HG02938 (cell line): Measurements from ENCODE around the gene ATP11A.

Experiments
- ATAC-seq: cut with Tn5 transposase; IDR thresholded peaks from one replicate; pipeline ENCODE4 v1.9.1; 2021; ENCODE audit warnings: mild to moderate bottlenecking, moderate library complexity; ENCODE audit not compliant: unreplicated experiment

The ATP11A gene

DNA sequence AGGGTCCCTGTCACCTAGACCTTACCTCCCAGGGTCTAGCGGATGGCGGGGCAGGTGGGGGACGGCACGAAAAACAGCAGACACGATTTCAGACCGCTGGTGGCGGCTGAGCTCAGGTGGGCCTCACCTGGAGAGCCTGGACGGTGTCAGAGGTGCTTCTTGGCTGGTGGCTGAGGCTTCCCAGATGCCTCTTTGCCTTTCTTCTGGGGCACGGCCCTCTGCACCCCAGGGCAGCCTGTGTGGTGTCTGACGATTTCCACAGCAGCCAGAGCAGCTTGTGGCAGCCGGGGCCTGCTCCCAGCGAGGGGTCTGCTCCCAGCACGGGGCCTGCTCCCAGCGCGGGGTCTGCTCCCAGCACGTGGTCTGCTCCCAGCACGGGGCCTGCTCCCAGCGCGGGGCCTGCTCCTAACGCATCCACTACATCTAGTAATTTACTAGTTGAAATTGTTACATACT is 66.7 kb downstream of the ATP11A start:
- no peak for ATAC-seq

DNA sequence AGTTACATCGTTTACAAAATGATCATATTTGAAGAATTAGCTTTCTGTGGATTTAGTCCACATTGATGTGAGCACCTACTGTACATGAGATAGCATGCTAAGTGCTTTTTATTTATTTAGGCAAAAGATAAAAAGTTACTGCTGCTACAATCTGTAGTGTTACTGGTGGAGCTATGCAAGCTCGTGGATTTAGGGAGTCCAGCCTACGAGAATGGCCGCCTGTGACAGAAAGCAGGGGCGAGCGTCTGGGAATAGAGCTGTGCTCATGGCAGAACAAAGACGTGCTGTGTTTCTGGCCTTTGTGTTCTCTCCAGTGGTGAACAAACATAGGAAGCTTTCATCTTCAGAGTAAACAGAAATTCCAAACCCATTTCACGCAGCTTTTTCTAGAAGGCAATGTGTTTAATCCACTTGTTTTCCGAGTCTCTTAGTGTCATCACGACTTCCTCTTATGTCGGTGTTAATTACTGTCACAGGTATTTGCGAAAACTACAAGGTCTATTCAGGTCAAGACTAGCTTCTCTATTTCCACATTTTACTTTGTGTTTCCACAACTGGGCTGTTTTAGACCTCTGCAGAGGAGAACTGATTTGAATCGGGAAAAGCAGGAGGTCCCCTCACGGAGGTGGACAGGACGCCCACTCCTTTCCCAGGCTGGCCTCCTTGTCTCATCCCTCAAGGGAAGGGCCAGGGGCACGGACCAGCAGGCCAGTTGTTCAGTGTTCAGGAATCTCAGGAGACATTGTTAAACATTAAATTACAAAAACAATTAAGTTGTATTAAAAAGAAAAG is 67.3 kb downstream of the ATP11A start:
- ATAC-seq: no peak

DNA sequence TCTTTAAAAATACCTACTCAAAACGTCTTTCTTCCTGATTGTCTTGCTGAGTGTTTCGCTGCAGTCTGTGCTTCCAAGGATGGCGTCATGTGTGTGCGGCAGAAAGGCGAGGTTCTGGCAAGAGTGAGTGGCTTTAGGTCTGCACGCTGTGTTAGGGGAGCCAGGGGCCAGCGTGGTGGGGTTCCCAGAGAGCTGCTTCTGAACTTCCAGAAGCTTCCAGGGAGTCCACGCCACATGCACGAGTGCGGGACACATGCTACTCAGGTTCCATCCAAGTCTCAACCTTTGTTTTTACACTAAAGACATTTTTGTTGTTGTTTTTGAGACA is 67.9 kb downstream of the ATP11A start:
- ATAC-seq: no peak

DNA sequence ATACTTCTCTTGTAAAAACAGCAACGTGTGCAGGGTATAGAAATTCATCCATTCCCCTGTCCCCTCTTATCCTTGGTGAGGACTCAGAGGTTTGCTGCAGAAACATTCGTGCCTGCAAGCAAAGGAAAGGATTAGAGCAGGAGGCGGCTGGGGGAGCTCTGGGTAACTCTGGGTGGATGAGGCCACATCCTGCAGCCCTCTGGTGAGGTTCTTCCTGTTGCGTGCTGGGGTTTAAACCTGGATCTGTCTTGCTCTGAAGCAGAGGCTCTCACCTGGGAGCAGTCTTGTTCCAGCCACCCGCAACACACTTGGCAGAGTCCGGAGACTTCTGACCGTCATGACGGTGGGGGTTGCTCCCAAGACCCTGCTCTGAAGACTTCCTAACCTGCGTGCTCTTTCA is 69.2 kb downstream of the ATP11A start:
- ATAC-seq: no peak

DNA sequence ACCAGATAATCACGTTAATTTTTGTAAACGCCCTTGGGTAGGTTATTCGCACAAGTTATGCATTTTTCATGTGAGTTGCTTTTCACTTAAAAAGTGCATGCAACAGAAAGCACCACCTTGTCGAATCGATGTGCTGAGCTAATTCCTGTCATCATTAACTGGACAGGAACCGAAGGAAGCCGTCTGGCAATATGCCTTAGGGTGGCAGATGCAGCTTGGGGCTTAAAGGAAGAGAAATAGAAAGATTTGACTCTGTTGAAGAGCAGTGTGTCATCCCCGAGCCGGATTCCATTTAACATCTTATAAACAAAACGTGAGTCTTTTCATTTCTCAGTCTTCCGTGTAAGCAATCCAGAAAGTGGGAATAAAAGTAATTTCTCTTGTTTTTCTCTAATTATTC is 70.0 kb downstream of the ATP11A start:
- ATAC-seq: no peak

DNA sequence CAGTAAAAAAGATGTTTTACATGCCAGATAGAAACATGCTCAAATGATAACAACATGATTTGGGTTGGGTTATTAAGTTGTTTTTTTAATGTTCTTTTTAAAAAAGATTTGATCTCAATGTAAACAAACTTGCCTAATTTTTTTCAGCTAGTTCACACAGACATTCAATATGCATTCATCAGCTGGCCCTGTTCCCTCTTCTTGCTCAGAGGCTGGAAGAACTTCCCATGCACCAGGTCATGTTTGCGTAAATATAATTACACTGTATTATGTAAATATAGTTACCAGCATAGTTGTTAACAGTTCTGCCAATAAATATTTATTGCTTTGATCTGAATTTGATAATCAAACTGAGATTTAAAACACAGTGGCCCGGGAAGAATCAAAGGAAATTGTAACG is 70.6 kb downstream of the ATP11A start:
- ATAC-seq: no peak

DNA sequence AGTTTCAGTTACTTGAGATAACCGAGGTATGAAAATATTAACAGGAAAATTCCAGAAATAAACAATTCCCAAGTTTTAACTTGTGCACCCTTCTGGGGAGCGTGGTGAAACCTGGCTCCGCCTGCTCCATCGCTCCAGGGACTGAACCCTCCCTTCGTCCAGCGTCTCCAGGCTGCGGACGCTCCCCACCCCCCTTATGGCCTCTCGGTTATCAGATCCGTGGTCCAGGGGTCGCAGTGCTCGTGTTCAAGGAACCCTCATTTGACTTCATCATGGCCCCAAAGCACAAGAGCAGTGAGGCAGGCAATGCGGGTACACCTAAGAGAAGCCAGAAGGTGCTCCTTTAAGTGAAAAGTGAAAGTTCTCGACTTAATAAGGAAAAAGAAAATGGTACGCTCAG is 71.1 kb downstream of the ATP11A start:
- no peak for ATAC-seq

DNA sequence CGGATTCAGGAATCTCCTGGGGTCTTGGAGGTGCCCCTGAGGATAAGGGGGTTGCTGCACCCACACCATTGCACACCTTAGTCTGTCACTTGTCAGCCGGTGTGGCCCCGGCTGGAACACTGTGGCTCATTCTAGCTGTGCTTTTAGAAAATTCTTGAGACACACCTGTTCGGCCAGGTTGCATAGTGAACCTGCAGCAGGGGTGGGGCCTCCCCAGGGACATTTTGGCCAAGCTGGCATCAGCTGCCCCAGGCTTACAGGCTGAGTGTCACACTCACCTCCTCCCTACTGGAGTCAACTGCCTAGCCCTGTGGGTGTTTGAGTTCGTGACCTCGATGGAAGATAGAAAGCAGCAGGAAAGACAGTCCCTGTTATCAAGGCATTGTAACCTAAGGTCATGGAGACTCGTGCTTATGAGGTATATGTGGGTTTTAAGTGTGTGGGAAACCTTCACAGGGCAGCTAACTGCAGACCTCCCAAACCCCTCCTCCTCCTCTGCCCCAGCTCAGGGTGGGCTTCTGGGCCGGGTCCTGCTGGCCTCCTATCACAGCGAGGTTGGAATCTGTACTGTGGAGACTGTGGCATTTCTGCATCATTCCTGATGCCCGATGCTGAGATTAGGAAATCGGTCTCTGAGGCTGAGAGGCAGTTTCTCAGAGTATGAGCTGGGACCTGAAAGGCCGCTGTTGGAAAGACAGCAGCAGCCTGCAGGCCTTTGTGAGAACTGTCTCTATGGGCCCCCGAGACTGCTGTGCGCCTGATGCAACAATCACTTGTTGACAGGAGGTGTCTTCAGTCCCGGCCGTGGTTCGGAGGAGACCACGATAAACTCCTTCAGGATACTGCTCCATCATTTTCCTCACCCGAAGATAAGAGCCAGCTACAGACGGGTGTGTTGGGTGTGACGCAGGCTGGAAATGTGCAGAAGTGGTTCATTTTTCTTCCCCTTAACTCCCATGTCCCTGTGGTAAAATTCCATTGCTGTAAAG is 72.2 kb downstream of the ATP11A start:
- ATAC-seq: no peak

DNA sequence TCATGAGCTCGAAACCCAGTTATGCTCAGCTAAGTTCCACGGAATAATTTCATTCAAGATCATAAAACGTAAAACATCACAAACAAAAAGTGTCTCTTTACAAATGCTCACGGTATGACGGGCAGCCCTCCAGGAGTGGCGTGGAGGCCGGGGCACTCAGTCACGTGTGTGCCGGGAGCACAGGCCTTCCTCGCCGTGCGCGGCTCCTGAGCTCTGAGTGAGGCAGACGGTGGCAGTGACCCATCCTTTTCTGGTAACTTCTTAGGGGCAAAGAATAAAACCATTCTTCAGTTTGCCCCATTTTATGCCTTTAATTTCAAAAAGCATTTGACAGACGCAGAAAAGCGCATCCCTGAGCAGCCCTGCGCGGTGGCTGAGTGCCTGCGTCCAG is 72.8 kb downstream of the ATP11A start:
- ATAC-seq: no peak

DNA sequence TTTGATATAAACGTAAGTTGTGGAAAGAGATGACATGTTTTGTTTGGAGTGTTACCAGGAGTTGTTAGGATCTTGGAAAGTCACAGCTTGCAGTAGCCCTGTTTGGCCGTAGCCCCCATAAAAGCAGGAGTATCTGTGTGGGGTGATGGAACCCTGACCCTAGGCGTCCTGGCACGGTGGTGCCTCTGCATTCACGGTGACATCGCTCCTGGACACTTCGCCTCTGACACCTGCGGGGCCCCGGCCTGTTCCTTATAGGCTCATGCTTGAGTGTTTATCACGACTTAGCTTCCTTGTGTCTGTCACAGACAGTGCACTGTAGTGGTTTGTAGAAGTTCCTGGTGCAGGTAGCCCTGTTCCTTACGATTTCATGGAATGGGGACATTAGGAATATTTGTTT is 74.2 kb downstream of the ATP11A start:
- no peak for ATAC-seq

DNA sequence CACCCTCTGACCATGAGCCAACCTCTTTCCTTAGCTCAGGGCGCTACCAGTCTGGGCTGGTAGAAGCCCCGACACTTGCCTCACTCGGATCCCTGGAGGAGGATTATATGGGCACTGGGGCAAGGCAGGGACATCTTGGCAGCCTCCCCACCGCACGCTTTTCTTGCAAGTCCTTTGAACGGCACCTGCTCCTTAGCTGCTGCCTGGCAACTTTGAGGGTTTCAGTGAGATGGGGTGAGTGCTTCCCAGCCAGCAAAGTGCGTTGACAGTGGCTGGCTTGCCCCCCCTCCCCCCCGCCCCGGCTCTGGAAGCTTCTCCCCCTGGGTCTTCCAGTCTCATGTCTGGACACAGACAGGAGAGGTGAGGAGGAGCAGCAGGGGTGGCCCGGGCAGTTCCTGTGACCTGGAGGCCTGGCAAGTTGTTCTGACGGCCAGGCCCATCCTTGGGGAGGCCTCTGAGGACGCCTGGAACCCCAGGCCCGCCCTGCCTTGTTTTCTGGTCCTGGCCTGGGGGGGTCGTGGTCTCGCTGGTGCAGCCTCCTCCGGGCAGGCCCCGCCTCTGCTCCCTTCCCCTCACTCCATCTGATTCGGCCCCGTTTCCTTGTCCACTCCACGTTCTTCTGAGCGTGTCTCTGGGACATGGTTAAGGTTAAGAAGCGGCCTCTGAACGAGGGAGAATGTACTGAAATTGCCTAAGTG is 75.2 kb downstream of the ATP11A start:
- ATAC-seq: no peak

DNA sequence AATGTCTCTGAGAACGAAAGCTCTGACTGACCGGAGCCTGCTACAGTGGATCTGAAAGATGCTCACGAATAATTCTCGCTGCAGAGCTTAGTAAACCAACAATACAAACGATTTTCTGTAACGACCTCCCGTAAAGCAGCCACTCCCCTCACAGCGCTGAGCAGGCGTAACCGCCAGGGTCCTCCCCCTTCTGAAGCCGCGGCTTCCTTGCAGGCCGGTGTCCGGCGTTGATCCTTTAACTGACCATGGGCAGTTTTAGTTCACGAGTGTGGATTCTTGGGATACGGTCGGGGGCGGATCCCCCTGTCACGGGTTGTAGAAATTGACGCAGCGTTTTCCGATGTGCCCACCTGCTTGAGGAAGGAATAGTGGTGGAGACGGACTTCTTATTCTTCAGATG is 75.9 kb downstream of the ATP11A start:
- no peak for ATAC-seq

DNA sequence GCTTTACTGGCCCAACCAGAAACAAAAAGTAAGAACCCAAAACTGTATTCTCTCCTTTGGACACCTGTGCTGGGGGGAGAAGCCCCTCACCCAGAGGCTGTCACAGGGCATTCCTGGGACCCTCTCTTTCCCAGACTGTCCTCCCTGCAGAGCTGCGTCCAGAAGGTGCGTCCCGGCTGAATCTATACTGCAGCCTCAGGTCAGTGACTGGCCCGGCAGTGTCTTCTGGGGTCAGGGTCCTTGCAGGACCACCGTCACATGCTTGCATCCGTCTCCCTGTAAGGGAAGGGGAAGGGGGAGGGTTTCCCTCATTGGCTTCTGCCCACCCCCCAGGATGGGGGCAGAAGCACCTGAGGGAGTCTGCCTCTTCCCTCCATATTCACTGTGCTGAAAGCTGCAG is 76.5 kb downstream of the ATP11A start:
- ATAC-seq: no peak

DNA sequence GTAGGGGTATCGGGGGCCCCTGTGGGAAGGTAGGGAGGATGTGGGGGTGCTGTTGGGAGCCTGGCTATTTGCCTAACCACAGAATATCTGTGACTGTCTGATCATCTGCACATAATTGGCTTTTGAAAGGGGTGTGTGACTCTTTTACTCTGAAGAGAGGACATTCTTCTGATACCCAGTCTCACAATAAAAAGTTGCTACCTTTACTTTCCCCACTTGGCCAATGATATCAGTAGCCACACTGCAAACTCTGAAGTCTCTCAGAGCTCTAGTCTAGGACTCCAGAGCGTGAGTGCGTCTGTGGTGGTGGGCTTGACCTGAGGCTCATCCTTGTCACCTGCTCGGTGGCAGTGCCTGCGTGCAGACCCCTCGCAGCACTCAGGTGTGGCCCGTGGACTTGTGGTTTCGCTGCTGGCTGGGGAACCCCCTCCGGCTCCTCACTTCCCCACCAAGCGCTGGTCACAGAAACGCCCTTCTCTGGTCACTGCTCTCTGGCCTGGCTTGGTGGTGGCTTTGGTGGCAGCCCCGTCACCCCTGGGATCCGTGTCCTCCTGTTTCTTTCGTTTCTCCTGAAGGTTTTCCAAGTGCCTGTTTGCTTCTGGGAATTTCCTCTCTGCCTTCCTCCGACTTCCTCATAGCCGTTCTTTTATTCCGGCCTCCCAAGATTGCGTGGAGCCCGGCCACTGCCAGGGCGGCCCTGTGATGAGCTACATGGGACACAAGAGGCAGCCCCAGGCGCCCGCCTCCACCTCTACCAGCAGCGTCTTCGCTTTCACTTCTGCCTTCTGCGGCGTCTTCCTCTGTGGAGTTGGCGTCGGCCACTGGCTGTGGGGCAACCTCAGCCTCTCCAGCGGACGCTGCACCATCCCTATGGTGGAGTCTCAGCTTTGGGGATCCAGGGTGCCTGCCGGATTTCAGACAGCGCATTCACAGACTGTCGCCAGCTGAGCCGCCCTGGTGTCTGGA is 78.0 kb downstream of the ATP11A start:
- ATAC-seq: no peak

DNA sequence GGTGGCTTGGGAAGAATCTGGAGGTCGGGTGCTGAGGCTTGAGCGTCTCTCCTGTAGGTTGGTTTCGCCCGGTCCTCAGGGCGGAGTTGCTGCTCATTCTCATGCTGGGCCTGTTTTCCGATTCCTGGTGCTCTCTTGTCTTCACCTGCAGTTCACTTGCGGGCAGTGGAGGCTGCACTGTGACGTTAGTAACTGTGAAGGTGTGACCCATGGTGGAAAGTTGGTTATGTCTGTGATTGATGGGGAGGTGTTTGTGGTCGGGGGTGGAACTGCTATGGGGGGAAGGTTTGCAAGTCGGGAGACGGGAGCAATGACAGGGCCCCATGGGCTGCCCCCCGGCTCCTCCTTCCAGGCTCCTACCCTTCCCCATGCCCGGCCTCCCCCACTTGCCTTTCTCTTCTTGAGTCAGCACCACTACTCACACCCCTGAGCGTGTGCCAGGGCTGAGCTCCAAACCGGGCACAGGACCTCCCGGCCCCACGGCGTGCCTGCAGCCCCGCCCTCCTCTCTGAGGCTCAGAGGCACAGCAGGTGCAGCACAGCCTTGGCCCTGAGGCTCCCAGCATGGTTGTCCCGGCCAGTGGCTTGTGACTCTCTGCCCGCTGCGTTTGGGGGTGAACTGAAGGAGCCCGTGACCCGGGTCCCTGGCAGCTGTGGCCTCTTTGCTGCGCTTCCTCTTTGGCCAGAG is 79.1 kb downstream of the ATP11A start:
- no peak for ATAC-seq

DNA sequence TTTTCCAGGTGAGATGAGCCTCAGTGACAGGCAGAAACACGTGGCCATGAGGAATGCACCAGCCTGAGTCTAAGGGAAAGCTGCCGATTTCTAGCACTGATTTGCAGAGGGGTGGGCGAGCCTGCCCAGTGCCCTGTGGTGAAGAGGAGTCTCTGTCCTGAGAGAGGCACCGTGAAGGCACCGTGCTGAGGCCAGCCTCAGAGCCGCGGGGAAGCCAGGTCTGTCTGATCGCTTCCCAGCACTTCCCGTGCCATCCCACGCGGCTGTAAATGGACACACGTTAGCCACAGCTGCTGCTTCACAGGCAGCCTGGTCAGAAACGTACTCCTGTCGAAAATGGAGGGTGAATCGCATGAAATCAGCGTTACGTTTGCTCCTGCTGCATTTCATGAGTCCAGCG is 79.8 kb downstream of the ATP11A start:
- no peak for ATAC-seq

DNA sequence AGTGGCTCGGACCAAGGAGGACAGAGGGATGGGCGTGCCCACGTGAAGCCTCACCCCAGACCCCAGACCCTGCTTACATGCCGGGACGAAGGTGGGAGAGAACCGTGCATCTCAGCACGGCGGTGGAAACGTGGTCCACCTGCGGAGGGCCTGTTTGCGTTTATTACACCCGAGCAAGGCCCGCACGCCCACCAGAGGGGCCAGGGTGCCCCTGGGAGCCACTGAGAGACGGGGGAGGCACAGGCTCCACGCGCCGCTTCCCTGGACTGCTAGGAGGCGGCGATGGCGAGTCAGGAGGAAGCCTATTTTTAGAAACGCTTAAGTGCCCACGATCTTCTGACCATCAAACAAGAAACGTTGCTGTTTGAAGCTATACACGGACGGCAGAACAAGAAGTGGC is 80.7 kb downstream of the ATP11A start:
- ATAC-seq: no peak

DNA sequence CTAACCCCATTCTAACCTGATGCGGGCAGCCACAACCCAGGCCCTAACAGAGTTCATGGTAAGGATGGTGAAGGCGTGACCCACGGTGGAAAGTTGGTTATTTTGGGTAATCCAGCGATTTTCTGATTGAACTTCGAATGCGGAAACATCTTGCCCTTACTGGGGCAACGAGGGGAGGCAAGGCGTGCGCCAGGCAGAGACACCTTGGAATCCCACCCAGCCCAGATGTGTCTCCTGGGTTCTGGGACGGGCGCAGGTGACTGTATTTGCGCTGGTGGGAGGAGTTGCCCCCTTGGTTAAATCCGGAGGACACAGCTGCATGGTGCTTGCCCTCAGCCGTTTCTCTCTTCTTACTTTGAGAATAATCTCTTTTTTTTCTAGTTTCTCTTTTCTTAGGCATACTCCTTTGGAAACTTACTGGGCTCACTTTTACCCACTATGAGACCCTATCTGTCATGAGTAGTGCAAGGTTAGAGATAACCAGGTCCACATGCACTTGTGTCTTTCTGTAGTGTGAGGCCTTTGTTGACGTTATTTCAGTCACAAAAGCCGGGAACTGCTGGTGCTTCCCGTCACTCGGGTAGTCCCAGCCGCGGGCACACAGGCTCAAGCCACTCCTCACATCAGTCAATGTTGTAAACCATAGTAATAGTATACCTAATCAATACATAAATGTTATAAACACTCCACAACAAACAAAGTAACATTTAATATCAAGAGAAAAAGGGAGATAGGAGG is 81.5 kb downstream of the ATP11A start:
- ATAC-seq: no peak

DNA sequence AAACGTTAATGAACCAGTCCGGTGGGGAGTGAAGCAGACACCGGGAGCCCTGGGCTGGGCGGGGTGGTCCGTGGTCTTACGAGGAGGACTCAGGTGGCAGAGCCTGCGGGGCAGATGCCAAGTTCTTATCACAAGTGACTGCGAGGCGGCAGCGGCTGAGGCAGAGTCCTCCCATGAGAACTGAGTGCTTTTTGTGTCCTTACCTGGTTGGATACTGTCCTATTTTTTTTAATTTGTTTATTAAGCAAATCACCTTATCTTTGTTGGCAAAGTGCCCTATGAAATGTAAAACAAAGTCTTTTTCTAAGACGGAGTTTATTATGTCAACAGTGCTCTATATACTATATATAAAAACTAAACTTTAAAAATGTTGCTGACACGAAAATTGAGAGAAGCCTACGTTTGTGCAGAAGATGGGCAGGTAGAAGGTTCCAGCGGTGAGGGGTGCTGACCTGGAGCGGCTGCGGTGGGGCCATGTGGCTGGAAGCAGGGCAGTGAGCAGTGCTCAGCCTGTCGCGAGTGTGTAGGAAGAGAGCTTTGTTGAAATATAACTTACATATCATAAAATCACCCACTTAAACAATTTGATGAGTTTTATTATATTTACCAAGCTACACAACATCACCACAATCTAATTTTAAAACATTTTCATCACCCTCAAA is 82.2 kb downstream of the ATP11A start:
- no peak for ATAC-seq
